ENCODE data around the gene RNF157. TPM values are rescaled to one million over a fixed set of nuclear protein-coding genes. Genes with fewer than 3 reads are reported as not detected.
A peak's percentile ranks its signal among the peaks of the same experiment; 100 is the strongest.

RNF157 gene
- total and polyA plus RNA-seq, 9 of the 15 experiments (the other 6 are each of a cell fraction or from before 2014, with no cell fraction given) = 8.1 to 31.7 (median 20.8) TPM

DNA sequence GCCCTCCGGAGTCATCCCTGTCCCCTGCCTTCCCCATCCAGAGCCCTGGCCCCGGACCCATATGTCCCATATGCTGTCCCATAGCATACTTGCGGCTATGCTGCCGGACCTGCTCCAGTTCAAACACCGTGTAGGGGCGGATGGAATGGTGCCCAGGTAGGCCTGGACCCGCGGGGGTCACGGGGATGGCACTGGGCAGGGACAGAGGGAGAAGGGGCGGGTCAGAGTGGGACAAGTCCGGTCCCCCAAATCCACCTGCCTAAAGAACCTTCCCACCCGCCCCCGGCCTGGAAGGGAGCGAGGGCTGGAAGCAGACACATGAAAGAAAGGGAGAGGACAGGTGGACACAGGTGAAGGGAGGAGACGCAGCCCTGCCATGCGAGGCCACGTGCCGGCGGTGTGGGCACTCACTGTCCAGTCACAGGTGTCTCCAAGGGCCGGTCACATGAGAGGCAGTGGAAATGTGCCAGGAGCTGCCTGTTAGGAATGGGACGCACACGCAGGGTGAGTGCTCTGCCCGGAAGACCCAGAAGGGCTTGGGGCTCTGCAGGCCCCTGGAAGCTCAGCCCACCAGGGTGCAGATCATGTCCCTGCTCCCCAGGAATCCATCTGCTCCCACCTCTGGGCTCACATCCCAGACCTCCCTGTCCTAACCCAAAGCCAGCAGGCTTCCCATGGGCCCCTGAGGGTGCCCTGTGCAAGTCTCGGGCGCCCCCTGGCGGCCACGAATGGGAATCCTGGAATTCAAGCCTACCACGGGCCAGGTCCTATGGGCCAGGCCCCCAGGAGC is 38.9 kb upstream of the RNF157 start (continued):
- TF ChIP-seq, protein P1, sequence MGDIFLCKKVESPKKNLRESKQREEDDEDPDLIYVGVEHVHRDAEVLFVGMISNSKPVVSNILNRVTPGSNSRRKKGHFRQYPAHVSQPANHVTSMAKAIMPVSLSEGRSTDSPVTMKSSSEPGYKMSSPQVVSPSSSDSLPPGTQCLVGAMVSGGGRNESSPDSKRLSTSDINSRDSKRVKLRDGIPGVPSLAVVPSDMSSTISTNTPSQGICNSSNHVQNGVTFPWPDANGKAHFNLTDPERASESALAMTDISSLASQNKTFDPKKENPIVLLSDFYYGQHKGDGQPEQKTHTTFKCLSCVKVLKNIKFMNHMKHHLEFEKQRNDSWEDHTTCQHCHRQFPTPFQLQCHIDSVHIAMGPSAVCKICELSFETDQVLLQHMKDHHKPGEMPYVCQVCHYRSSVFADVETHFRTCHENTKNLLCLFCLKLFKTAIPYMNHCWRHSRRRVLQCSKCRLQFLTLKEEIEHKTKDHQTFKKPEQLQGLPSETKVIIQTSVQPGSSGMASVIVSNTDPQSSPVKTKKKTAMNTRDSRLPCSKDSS (IDR thresholded peaks at IDR 0.05; ENCODE audit: low read depth, partially characterized antibody) = no peak
- TF ChIP-seq ESRRB (CRISPR knock-in tag; IDR thresholded peaks at IDR 0.05; ENCODE audit: borderline replicate concordance) (no peak), PHF21A (IDR thresholded peaks at IDR 0.05; ENCODE audit: borderline replicate concordance, low read depth) (0 out of 2 replicates have a peak, but pooled peaks have one; percentile 10), HMG20B (CRISPR knock-in tag; IDR thresholded peaks at IDR 0.05) (no peak), RBM34 (IDR thresholded peaks at IDR 0.05; ENCODE audit: borderline replicate concordance, insufficient read depth, low read length) (no peak), ZNF217 (CRISPR knock-in tag; IDR thresholded peaks at IDR 0.05) (no peak), ZNF3 (CRISPR knock-in tag; IDR thresholded peaks at IDR 0.05) (no peak), PKNOX1 (IDR thresholded peaks at IDR 0.05) (no peak), CREM (IDR thresholded peaks at IDR 0.05; ENCODE audit: low read depth) (0 out of 2 replicates have a peak, but pooled peaks have one; percentile 20), NUFIP1 (IDR thresholded peaks at IDR 0.05; ENCODE audit: partially characterized antibody) (no peak), ZNF584 (CRISPR knock-in tag; IDR thresholded peaks at IDR 0.05; ENCODE audit: low read depth) (no peak), CCNT2 (IDR thresholded peaks at IDR 0.05; ENCODE audit: borderline replicate concordance, extremely low read depth, insufficient read length, low read depth, low read length) (no peak), CHCHD3 (CRISPR knock-in tag; IDR thresholded peaks at IDR 0.05) (no peak), SMAD3 (CRISPR knock-in tag; conservative IDR thresholded peaks at IDR 0.05) (no peak), ZNF778 (CRISPR knock-in tag; IDR thresholded peaks at IDR 0.05) (no peak), BHLHE40 (IDR thresholded peaks at IDR 0.05; ENCODE audit: low read length) (no peak), ZBTB33 (CRISPR knock-in tag; IDR thresholded peaks at IDR 0.05) (peak; percentile 57), ESRRA (IDR thresholded peaks at IDR 0.05; ENCODE audit: borderline replicate concordance, low read depth) (peak; percentile 31; the same call in 1 of the 2 replicates), ZNF699 (CRISPR knock-in tag; IDR thresholded peaks at IDR 0.05; ENCODE audit: insufficient replicate concordance) (no peak), KDM1A (IDR thresholded peaks at IDR 0.05) (no peak), ZNF740 (CRISPR knock-in tag; IDR thresholded peaks at IDR 0.05) (0 out of 2 replicates have a peak, but pooled peaks have one; percentile 21), ZNF740 (tag; IDR thresholded peaks at IDR 0.05) (no peak), U2AF2 (optimal IDR thresholded peaks at IDR 0.05; ENCODE audit: low read depth, low read length) (no peak)
